Activated CD4-positive, alpha-beta T cell treated with anti-CD3 and anti-CD28 coated beads, Interleukin-2, amount 10 ng/mL, durations not matched to agents 24 days and 14 days (primary cell): ENCODE data around the gene PRODH. TPM values are rescaled to one million over a fixed set of nuclear protein-coding genes. Genes with fewer than 3 reads are reported as not detected.

ENCODE experiments used
- DNase-seq: peaks from one replicate; pipeline ENCODE4 v3.0.0; 2022
- H3K27ac Mint-ChIP-seq: one replicate; pipeline ENCODE4 v1.8.0; 2022; ENCODE audit warnings: mild to moderate bottlenecking, mixed read lengths
- H3K27me3 Mint-ChIP-seq: one replicate; pipeline ENCODE4 v1.8.0; 2022; ENCODE audit warnings: mixed read lengths
- H3K36me3 Mint-ChIP-seq: one replicate; pipeline ENCODE4 v1.8.0; 2022; ENCODE audit warnings: low read depth, mild to moderate bottlenecking, mixed read lengths
- H3K4me1 Mint-ChIP-seq: one replicate; pipeline ENCODE4 v1.8.0; 2021; ENCODE audit warnings: mixed read lengths
- H3K4me3 Mint-ChIP-seq: one replicate; pipeline ENCODE4 v1.8.0; 2022; ENCODE audit warnings: mild to moderate bottlenecking, moderate library complexity, mixed read lengths
- H3K9me3 Mint-ChIP-seq: one replicate; pipeline ENCODE4 v1.8.0; 2021; ENCODE audit warnings: mixed read lengths
- intact Hi-C: fragments of 100-400 bp; cut with micrococcal nuclease; formaldehyde crosslinking; loops from one replicate; pipeline ENCODE4 v1.15.1; 2023
- total RNA-seq: library from RNA; stranded (reverse); gene quantifications from 2 replicates; pipeline ENCODE4 v1.2.3, GENCODE V29; 2022

Gene PRODH, protein sequence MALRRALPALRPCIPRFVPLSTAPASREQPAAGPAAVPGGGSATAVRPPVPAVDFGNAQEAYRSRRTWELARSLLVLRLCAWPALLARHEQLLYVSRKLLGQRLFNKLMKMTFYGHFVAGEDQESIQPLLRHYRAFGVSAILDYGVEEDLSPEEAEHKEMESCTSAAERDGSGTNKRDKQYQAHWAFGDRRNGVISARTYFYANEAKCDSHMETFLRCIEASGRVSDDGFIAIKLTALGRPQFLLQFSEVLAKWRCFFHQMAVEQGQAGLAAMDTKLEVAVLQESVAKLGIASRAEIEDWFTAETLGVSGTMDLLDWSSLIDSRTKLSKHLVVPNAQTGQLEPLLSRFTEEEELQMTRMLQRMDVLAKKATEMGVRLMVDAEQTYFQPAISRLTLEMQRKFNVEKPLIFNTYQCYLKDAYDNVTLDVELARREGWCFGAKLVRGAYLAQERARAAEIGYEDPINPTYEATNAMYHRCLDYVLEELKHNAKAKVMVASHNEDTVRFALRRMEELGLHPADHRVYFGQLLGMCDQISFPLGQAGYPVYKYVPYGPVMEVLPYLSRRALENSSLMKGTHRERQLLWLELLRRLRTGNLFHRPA
- 0.83 and 0.98 TPM in 2 replicates for total RNA-seq

- Mint-ChIP-seq H3K9me3 (no peaks in the 10 kb centered on the region), H3K27ac (no peak within 1 kb of the TSS)
Observed at GRCh38 chr22:18935889-18936529, at the start of gene PRODH. TSS of gene PRODH (minus strand) at chr22:18936293. CDS start at chr22:18936287, 6 bp downstream.

DNA sequence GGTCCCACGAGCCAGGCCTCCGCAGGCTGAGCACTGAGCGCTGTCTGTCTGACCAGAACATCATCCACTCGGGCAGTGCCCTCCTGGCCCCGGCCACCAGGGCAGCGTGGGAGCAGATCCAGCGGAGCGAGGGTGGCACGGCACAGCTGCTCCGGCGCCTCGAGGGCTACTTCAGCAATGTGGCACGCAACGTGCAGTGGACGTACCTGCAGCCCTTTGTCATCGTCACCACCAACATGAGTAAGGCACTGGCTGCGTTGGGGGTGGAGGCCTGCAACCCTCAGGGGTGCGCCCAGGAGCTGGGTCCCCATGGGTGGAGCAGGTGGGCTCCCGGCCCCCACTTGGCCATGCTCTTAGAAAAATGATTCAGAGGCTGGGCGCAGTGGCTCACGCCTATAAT, 49.7 kb upstream of the PRODH start:
- no peaks in the 10 kb centered on the region for H3K4me1 Mint-ChIP-seq
- H3K9me3 Mint-ChIP-seq, result no peaks in the 10 kb centered on the region
- H3K27me3 Mint-ChIP-seq, result no peaks in the 10 kb centered on the region
- H3K27ac Mint-ChIP-seq, result no peak overlapping the region
- no peak overlapping the region for H3K4me3 Mint-ChIP-seq
- intact Hi-C loops, result no loop called here
- DNase-seq, result no peak
- H3K36me3 Mint-ChIP-seq, result no peaks in the 10 kb centered on the region

More at GRCh38 chr22:18935889-18936529, at the start of gene PRODH:
- Mint-ChIP-seq H3K4me3 (no peak within 1 kb of the TSS), H3K27me3 (no peaks in the 10 kb centered on the region), H3K36me3 (no peaks in the 10 kb centered on the region), H3K4me1 (no peaks in the 10 kb centered on the region)
- no peak for DNase-seq
- intact Hi-C loops, result no loop called here

DNA sequence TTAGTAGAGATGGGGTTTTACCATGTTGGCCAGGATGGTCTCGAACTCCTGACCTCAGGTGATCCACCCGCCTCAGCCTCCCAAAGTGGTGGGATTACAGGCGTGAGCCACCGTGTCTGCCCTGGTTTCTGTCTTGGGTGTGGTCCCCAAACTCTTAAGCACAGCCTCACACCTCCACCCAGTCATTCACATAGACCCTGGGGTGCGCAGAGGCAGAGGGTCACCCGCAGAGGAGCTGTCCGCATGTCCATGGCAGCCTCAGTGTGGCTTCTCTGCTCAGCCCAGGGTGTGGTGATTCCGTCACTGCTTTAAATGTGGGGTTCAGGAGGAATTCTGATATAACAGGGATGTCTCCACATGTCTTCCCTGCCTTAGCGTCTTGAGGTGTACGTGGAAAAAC, 48.5 kb upstream of the PRODH start:
- no peaks in the 10 kb centered on the region for H3K4me1 Mint-ChIP-seq
- DNase-seq, result no peak
- intact Hi-C loops, result no loop called here
- no peaks in the 10 kb centered on the region for H3K9me3 Mint-ChIP-seq
- no peaks in the 10 kb centered on the region for H3K36me3 Mint-ChIP-seq
- H3K4me3 Mint-ChIP-seq, result no peak overlapping the region
- H3K27me3 Mint-ChIP-seq, result no peaks in the 10 kb centered on the region
- no peak overlapping the region for H3K27ac Mint-ChIP-seq

DNA sequence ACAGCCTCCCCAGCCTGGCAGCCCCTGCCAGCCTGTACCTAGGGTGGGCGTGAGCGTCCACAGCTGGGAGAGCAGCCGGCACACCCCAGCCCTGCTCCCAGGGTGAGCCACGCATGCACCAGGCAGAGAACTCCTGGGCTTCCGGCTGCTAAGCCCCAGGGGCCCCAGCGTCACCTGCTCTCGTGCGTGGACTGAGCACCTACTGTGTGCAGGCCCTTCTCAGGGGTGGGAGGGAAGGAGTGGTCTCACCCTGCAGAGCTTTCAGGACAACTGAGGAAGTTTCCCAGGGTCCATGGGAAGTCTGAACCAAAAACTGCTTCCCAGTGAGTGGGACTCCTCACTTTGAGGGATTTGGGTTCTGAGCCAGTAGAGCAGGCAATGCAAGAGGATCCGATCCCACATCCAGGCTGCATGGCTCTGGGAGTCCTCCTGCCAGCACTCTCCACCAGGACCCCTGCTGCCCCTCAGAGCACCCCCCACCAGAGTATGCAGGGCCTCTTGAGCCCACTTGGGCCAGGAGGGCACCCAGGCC, 47.1 kb upstream of the PRODH start:
- intact Hi-C loops, result no loop called here
- no peaks in the 10 kb centered on the region for H3K9me3 Mint-ChIP-seq
- no peak overlapping the region for H3K4me3 Mint-ChIP-seq
- no peaks in the 10 kb centered on the region for H3K4me1 Mint-ChIP-seq
- no peak for DNase-seq
- H3K36me3 Mint-ChIP-seq, result no peaks in the 10 kb centered on the region
- H3K27me3 Mint-ChIP-seq, result no peaks in the 10 kb centered on the region
- no peak overlapping the region for H3K27ac Mint-ChIP-seq

GRCh38 chr22:18980829-18981228, 44.7 kb upstream of the PRODH start:
- H3K9me3 Mint-ChIP-seq, result no peaks in the 10 kb centered on the region
- H3K4me3 Mint-ChIP-seq, result no peak overlapping the region

DNA sequence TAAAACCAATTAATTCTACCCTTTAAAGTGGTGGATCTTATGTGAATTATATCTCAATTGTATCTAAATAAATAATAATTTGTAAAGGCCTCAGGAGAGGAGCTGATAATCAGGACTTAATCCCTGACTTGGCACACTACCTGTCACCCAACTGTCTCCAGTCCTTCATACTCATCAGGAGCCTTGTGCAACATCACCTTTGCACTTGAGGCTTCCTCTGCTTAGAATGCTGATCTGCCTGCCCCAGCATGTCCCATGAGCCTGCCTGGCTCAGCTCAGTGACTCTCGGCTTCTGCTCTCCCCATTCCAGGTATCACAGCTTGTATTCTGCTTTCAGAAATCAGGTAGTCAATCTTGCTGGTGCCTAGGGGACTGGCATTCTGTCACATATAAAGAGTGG, 43.9 kb upstream of the PRODH start:
- no peaks in the 10 kb centered on the region for H3K9me3 Mint-ChIP-seq
- intact Hi-C loops, result no loop called here
- H3K4me3 Mint-ChIP-seq, result no peak overlapping the region

More at GRCh38 chr22:18980829-18981228, 44.7 kb upstream of the PRODH start:
- no peaks in the 10 kb centered on the region for H3K27me3 Mint-ChIP-seq
- intact Hi-C loops, result no loop called here
- DNase-seq, result no peak
- no peaks in the 10 kb centered on the region for H3K4me1 Mint-ChIP-seq
- no peaks in the 10 kb centered on the region for H3K36me3 Mint-ChIP-seq
- H3K27ac Mint-ChIP-seq, result no peak overlapping the region

GRCh38 chr22:18978506-18978905, 42.4 kb upstream of the PRODH start:
- no peak overlapping the region for H3K27ac Mint-ChIP-seq
- no peaks in the 10 kb centered on the region for H3K4me1 Mint-ChIP-seq
- no peak overlapping the region for H3K4me3 Mint-ChIP-seq
- intact Hi-C loops, result no loop called here
- no peaks in the 10 kb centered on the region for H3K9me3 Mint-ChIP-seq
- no peaks in the 10 kb centered on the region for H3K36me3 Mint-ChIP-seq
- DNase-seq, result no peak
- H3K27me3 Mint-ChIP-seq, result no peaks in the 10 kb centered on the region

More for the DNA sequence above, 43.9 kb upstream of the PRODH start:
- Mint-ChIP-seq H3K27ac (no peak overlapping the region), H3K27me3 (no peaks in the 10 kb centered on the region), H3K4me1 (no peaks in the 10 kb centered on the region), H3K36me3 (no peaks in the 10 kb centered on the region)
- no peak for DNase-seq

DNA sequence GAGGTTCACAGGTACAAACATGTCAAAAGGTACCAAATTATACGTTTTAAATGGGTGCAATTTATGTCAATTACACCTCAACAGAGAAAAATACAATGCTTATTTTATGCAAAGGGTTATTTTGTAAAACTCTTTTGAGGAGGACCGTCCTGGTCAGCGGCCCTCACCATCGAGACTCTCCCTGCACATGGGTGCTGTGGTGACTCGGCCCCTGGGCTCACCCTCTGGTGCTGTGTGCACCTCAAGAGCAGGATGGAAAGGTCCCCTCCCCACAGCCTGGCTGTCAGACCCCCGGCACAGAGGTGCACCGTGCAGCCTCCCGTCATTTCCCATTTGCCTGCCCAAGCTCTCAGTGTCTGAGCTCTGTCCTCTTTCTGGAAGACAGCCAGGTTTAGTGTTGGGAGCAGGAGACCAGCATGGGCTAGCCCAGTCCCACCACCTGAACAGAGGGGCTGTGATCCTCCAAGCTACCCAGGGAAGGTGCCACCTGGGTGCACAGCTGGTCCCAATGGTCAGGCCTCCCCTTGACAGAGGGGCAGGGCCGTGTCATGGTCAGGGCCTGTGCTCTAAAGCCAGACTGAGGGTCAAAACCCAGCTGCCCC, 41.8 kb upstream of the PRODH start:
- intact Hi-C loops, result no loop called here
- Mint-ChIP-seq H3K4me3 (no peak overlapping the region), H3K27ac (no peak overlapping the region), H3K36me3 (no peaks in the 10 kb centered on the region), H3K4me1 (no peaks in the 10 kb centered on the region), H3K27me3 (no peaks in the 10 kb centered on the region), H3K9me3 (no peaks in the 10 kb centered on the region)
- no peak for DNase-seq

- Mint-ChIP-seq H3K27me3 (peaks cover 3% of the 10 kb centered on the region), H3K27ac (no peak overlapping the region), H3K4me1 (no peaks in the 10 kb centered on the region), H3K36me3 (no peaks in the 10 kb centered on the region), H3K4me3 (no peak overlapping the region), H3K9me3 (no peaks in the 10 kb centered on the region)
- intact Hi-C loops, result no loop called here
- DNase-seq, result no peak
Observed at GRCh38 chr22:18976197-18976751, 40.2 kb upstream of the PRODH start.

DNA sequence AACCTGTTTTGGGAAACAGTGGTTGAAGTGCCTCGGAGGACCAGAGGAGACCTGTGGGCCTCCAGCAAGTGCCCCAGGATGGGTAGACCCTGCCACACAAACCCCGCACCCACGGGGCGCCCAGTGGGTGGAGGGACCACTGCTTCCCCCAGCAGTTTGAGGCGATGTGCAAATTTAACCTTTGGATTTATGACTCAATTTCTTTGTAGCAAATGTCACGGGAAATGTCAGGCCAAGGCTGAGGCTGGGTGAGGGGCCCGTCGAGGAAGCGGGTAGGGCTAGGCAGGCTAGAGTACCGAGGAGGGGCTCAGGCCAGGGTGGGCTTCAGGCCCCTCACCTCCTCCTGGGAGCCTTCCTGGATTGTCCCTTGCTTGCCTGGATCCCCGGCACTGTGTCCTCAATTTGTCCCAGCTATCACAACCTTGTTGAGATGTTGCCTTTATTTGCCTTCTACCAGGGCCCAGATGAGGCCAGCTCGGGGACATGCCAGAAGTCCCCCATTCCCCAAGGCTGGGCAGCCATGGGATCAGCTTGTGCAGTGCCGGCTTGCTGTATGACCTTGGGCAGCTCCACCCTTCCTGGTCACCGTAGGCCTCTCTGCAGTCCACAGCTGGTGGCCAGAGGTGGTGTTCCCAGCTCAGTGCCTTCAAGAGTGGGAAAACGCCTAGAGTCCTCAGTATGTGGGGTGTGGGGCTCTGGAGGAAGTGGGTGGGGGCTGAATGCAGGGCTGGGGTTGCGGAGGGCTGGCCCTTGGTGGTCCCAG, 39.5 kb upstream of the PRODH start:
- Mint-ChIP-seq H3K27me3 (peaks cover 3% of the 10 kb centered on the region), H3K27ac (no peak overlapping the region), H3K4me3 (no peak overlapping the region), H3K36me3 (no peaks in the 10 kb centered on the region), H3K4me1 (no peaks in the 10 kb centered on the region), H3K9me3 (no peaks in the 10 kb centered on the region)
- intact Hi-C loops, result no loop called here
- DNase-seq, result no peak

GRCh38 chr22:18974477-18975180, 38.5 kb upstream of the PRODH start:
- no peaks in the 10 kb centered on the region for H3K36me3 Mint-ChIP-seq
- H3K27ac Mint-ChIP-seq, result no peak overlapping the region

DNA sequence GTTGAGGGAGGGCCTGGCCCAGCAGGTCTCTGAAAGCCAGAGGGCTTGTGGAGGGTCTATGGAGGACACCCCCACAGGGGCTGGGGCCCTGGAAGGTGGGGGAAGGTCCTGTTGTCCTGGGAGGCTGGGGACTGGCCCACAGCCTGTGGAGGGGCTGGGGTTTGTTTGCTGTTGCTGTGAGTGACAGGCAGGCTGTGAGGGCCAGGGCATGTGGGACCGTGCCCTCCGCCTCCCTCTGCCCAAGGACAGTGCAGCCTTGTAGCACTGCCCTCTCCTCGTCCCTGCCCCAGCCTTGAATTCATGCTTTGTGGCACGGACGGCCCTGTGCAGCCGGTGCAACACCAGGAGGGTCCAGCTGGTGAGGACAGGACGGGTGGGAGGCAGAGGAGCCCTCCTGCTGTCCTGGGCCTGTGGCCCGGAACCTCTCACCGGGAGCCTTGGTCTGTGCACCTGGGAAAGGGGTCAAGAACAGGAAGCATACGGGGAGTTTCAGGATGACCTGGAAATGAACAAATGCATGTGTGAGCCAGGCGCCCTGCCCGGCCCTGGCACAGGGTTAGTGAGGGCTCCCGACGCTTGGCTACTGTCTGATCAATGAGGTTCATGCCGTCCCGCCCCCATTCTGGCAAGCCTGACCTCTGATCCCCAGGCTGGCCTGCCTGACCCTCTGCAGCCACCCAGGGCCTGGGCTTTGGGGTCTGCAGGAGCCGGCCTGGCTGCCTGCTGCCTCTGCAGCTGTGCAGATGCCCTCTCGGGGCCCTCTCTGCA, 37.4 kb upstream of the PRODH start:
- H3K36me3 Mint-ChIP-seq, result no peaks in the 10 kb centered on the region
- H3K4me1 Mint-ChIP-seq, result no peaks in the 10 kb centered on the region
- no peak overlapping the region for H3K4me3 Mint-ChIP-seq
- peaks cover 13% of the 10 kb centered on the region for H3K27me3 Mint-ChIP-seq
- no peak for DNase-seq
- H3K27ac Mint-ChIP-seq, result no peak overlapping the region
- intact Hi-C loops, result no loop called here
- no peaks in the 10 kb centered on the region for H3K9me3 Mint-ChIP-seq

More at GRCh38 chr22:18974477-18975180, 38.5 kb upstream of the PRODH start:
- DNase-seq, result no peak
- peaks cover 5% of the 10 kb centered on the region for H3K27me3 Mint-ChIP-seq
- H3K4me3 Mint-ChIP-seq, result no peak overlapping the region
- no peaks in the 10 kb centered on the region for H3K4me1 Mint-ChIP-seq
- intact Hi-C loops, result no loop called here
- H3K9me3 Mint-ChIP-seq, result no peaks in the 10 kb centered on the region
